Suppressor macrophage treated with lipopolysaccharide for 1 hour (primary cell): ENCODE data around the gene SFT2D3.

Experiments
- DNase-seq, 3 donors: peaks; one replicate each; pipeline ENCODE4 v3.0.0-alpha.2; 2020 to 2022

Gene SFT2D3

DNA sequence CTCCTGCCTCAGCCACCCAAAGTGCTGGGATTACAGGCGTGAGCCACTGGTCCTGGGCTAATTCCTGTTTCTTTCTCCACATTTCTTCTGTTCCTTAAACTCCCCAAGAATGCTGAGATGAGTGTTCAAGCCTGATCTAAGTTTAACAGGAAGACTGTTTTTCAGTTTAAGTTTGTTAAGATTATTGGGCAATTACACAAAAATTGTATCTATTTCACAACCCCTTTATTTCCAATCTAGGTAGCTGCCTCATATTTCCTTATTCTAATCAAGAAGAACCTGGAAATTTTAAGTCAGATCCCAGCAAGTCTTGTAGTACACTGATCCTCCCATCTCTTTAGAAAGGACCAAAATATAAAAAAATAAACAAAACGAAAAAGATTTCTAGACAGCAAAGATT is 11.7 kb downstream of the SFT2D3 start:
- DNase-seq: no peak

DNA sequence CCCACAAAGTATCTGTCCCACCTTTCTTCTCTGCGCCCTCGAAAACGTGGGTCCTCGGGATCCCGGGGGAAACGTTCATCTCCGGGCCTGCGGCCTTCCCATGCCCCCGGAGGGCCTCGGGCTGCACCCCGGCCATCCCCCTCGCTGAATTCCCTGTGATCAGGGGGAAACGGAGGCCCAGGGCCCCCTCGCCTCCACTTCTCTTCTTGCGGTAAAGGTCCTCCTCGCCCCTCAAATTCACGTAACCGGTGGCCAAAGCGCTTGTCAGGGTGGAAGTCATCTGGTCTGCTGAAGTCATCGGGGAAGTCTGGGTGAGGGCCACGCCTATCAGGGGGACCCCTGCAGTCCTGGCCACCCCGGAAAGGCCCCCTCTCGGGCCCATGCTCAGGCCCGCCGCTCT is 12.3 kb downstream of the SFT2D3 start:
- DNase-seq: no peak

DNA sequence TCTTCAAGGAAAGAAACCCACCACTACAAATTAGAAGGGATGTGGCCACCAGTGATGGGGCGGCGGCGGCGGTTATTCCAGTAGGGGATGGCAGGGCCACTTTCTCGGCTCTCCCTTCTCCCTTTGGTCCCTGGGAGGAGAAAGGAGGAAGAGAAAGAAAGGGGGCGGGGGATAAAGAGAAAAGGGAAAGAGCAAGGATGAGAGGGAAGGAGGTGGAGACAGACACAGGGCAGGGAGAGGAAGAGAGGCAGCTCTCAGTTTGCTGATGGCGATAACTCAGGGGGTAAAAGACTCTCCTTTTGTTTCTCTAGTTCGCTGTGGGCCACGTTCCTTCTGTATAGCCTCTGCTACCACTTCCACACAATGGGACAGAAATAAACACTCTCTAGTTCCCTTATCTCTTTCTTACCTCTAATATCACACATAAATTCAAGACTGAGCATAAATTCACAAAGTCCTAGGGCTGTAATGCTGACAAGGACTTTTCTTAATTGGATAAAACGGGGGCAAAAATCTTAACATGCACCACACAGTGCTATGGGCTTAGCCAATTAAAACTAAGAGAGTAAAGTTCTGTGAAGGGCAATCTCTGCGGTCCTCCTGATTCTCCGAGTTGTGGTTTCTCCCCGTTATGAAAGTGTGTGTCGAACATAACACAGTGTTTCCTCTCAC is 14.6 kb downstream of the SFT2D3 start:
- DNase-seq: no peak

- DNase-seq: no peak
Measured at GRCh38 chr2:127718271-127718670, 17.0 kb downstream of the SFT2D3 start.

GRCh38 chr2:127719301-127720218 is 18.3 kb downstream of the SFT2D3 start:
- no peak for DNase-seq

- DNase-seq: no peak
Measured at GRCh38 chr2:127721311-127721977, 20.1 kb downstream of the SFT2D3 start.

DNA sequence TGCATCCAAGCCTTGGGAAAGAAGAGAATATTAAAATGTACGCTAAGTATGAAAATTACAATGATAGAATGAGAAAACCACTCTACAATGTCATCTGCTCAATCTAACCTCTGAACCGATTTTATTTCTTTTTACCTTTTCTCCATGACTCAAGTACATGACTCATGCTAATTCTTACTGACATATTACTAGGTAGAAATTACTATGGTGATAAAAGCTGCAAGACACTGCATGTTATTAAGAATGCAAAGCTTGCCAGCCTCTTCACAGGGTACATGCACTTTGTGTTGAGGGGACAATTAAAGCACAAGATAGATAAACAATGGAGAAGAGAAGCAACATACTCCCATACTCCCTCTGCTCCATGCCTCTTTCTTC is 20.7 kb downstream of the SFT2D3 start:
- no peak for DNase-seq

DNA sequence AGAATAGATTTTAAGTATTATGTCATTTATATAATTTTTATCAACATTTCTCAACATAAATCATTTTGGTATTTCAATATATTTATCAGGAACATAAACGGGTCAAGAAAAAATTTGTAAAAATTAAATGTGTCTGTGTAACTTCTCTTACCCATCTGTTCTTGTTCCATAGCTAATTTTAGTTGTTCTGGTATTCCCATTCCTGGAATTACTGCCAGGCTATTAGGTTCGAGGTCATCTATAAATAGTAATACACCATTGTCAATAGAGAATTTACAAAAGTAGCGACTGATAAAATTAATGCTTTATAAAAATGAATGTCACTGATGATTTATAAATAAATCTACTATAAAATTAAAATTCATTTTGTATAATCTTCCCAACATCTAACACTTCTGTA is 21.5 kb downstream of the SFT2D3 start:
- DNase-seq: no peak

DNA sequence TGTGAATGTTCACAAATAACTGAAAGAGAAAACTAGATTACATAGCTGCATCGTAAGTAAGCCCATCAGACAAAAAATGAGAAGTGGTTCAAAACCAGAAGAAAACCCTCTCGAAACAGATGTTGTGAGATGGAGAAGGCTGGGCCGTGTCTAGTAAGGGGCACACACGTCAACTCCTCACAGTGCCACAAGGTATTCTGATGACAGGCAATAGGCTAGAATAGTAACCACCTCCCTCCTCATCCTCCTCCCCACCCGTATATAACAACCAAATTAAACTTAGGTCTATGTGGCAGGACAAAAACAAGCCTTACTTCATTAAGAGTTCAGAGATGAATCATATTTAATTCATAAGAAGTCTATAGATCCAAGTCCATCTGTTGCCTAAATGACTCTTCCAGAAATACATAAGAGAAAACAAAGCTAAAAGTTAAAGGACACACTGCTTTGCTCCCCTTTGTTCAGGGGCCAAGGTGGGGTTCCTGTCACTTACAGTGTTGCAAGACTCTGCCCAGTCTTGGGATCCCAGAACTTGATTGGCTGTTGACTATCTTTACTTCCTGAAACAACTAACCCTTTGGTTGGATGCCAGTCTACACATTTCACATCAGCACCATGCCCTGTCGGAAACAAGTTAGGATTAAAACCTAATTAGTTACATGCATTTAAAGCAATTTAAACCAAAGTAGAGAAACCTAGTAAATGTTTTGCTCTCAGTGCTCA is 25.0 kb downstream of the SFT2D3 start:
- DNase-seq: no peak

DNA sequence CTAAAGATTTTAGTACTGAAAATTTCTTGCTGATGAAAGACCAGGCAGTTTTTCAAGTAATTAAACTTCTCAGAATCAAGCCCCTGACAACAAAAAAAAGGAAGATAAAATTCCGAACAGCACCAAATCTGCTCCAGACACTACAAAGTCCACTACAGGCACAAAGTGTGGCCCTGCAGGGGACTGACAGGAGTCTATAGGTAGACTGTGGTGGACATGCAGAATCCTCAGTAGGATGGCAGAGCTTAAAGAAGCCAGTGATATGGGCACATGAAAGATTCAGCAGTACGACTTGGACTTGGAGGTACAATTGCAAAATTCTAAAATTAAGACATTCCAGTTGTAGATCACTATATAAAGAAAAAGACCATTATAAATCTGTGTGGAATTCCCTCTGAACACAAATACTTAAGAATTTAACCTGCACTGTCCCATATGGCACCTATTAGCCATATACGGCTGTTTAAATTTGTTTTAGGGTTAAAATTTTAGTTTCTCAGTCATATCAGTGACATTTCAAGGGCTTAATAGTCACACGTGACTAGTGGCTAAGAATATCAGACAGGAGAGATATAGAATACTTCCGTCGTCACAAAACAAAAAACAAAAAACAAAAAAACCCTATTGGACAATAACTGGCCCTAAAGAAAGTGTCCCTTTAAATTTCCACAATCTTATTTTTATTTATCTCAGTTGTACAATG is 32.0 kb downstream of the SFT2D3 start:
- DNase-seq: no peak

DNA sequence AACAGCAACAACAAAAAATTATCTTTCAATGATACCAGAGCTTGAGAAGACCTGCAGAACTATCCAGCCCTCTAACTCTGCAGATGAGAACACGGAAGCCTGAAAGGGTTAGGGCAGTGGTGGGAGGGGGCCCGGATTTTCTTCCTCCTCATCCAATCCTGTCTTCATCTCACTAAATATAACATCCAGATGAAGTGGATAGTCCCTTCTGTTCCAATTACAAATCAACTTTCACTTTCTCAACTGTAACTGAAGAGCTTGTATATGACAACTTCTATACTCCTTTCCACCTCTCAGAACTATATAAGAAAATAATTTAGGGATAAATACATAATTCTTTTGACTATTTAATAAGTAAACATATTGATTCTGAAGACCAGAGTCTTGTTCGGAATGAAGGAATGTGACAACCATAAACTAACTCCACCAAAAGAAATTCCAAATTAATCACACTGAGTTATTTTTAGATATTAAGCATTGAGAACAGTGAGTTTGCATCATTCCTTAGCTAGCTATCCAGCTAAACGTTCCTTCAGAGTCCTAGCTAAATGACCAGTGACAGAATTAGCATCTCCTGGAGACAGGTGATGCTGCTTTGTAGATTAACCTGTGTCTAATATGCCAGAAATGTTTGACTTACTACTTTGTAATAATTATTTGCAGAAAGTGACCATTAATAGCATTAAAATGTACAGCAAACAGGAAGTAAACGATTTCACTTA is 32.7 kb downstream of the SFT2D3 start:
- DNase-seq: no peak

GRCh38 chr2:127735044-127735443 is 33.7 kb downstream of the SFT2D3 start:
- no peak for DNase-seq

GRCh38 chr2:127735537-127736399 is 34.5 kb downstream of the SFT2D3 start:
- DNase-seq: no peak

- DNase-seq: no peak
Measured at GRCh38 chr2:127737892-127738291, 36.6 kb downstream of the SFT2D3 start.

DNA sequence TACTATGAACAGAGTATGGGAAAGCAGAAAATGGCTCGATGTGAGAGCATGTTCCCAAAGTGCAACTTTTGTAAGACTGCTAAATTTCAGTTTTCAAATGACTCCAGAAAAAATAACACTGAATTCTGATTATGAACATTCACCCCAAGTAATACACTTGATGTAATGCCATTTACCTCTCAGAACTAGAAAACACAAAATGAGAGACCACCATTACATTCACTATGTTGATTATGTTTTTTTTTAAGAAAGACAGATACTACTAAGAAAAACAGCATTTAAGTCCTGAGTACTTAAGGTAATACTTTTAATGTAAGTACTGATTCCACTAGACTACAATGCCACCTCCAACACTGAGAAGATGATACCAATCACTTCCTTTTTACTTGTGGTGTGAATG is 38.5 kb downstream of the SFT2D3 start:
- DNase-seq: no peak

GRCh38 chr2:127740665-127741288 is 39.5 kb downstream of the SFT2D3 start:
- DNase-seq: no peak

DNA sequence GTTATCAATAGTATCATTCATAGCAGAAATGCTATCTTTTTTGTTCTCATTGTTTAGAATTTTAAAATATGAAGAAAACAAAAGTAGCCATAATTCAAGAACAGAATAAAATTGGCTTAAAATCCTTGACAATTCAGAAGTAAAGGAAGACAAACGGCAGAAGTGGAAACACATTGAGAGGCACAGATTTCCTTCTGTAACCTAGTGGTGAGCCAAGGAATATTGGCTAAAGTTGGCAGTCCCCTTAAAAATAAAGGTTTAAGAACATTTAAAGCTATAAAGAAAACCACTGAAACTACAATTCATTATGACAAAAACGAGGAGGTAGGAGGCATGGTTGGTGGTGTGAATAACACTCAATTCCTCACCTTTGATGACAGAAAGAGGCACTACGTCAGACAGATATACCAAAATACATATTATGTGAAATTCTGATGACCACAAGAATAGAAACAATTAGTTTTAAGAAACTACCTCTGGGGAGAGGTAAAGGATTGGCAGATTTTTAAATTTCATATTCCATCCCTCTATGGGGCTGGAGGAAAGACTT is 42.3 kb downstream of the SFT2D3 start:
- DNase-seq: no peak

DNA sequence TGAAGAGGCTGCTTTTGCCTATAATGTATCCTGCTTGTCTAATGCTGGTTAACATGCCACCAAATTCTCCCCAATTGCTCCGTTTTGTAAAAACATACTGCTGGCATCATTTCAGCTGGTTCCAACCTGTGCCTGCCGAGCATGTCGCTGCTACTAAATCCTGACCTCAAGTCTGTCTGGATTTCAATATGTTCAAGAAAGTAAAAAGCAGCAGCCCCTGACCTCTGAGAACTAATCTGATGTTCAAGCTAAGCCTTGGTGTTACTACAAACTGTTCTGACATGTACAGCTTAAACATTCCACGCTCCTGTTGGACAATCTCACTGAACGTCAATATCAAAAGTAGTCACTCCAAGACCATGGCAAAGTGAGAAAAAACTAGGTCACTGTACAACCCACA is 46.3 kb downstream of the SFT2D3 start:
- no peak for DNase-seq

GRCh38 chr2:127749537-127749936 is 48.2 kb downstream of the SFT2D3 start:
- DNase-seq: peak; percentile 10 to 33 (median 30)

DNA sequence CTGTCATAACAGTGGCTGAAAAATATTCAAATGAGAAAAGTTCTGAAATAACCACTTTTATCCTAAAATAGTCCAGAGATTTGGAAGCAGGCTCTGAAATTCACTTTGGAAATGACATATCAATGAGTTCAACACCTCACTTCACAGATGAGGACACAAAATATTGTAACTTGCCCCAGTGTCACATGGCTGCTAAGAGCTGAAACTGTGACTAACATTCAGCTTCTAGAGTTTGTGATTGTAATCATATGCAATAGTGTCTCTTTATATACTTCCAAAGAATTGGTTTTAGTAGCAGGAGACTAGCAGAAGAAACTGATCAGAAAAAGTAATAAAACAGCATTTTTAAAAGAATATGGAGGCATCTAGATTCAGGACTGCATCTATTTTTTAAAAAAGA is 52.1 kb downstream of the SFT2D3 start:
- DNase-seq: no peak
